ENCODE data around the gene TRAPPC14. TPM values are rescaled to one million over a fixed set of nuclear protein-coding genes. Genes with fewer than 3 reads are reported as not detected.
A peak's percentile ranks its signal among the peaks of the same experiment; 100 is the strongest.
"Not testable (repeated sequence)": the region's sequence is repeated elsewhere in the genome, so short reads cannot be mapped to it uniquely, and the experiment has no call there.

Gene TRAPPC14
- total RNA-seq, 2 experiments from 2014 or later, result 17.0 to 20.0 TPM

GRCh38 chr7:100152404-100152803 lies 6.1 kb downstream of the TRAPPC14 start:
- peaks cover 25% of the 10 kb centered on the region for H3K36me3 Mint-ChIP-seq
- no peaks in the 10 kb centered on the region for H3K9me3 Mint-ChIP-seq
- DNase-seq, result no peak
- H3K4me1 Mint-ChIP-seq, result peaks cover 48% of the 10 kb centered on the region
- H3K4me3 Mint-ChIP-seq, result no peak overlapping the region
- H3K27me3 Mint-ChIP-seq, result no peaks in the 10 kb centered on the region
- H3K27ac Mint-ChIP-seq, result peak overlapping the region; percentile 52

DNA sequence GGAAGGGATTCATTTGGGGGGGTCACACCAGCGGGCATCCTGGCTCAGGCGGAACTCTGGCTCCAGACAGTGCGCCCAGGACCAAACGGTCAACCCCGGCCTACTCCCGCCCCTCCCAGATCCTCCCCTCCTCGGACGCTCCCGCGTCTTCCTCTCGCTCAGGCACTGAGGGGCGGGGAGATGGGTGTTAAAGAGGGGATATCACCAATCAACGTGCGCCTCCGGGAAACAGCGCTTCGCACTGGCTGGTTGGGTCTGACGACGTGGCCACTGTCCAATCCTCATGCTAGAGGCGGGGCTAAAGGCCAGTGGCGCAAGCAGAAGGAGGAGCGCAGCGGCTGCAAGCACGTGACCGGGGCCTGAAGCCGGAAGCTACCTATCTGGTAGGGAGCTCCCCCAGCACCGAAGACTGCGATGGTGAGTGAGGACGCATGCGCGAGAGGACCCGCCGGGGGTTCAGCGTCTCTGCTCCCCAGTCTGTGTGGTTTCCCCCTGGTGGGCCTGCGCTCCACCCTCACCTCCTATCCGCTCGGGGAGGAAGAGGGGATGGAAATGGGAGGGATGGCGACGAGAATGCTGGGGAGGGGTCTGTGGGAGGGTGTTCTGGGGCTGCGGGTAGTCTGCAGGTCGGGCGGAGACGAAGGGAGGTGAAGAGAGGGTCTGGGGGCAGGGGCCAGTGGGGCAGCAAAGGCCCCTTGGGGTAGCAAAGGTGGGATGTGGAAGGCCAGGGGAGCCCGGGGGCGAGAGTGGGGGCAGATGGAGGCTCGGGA lies 9.8 kb downstream of the TRAPPC14 start, which contains the start of gene LAMTOR4:
TSS of gene LAMTOR4 (plus strand) at position 360 of the 770 bp plus-strand sequence. CDS start at position 415, 55 bp downstream.
- Mint-ChIP-seq H3K36me3 (peaks cover 21% of the 10 kb centered on the region), H3K4me1 (peaks cover 24% of the 10 kb centered on the region), H3K27ac (peak within 1 kb of the TSS; percentile 98), H3K9me3 (no peaks in the 10 kb centered on the region), H3K27me3 (no peaks in the 10 kb centered on the region), H3K4me3 (peak within 1 kb of the TSS; percentile 99)
- DNase-seq, result peak; percentile 99

DNA sequence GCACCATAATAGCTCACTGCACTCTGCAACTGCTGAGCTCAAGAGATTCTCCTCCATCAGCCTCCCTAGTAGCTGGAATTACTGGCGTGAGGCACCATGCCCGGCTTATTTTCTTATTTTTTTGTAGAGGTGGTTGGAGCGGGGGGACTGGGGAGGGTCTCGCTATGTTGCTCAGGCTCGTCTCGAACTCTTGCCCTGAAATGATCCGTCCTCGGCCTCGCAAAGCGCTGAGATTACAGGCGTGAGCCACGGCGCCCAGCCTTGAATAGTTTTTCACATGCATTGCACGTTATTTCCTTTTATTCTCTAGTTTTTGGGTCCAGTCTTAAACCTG lies 10.3 kb downstream of the TRAPPC14 start:
- Mint-ChIP-seq H3K36me3 (peaks cover 21% of the 10 kb centered on the region), H3K4me1 (peaks cover 23% of the 10 kb centered on the region), H3K27me3 (no peaks in the 10 kb centered on the region), H3K27ac (peak overlapping the region; percentile 98), H3K9me3 (no peaks in the 10 kb centered on the region), H3K4me3 (peak overlapping the region; percentile 99)
- no peak for DNase-seq

DNA sequence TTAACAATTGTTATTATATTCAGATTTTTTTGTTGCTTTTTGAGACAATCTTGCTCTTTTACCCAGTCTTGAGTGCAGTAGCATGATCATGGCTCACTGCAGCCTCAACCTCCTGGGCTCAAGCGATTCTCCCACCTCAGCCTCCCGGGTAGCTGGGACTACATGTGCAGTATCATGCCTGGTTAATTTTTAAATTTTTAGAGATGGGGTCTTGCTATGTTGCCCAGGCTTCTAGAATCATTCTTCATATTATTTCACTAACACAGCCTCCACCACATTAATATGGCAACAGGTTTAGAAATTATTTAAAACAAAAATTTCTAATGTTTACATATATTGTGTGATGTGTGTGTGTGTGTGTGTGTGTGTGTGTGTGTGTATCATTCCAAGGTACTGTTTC lies 11.2 kb downstream of the TRAPPC14 start:
- no peaks in the 10 kb centered on the region for H3K27me3 Mint-ChIP-seq
- DNase-seq, result no peak
- no peaks in the 10 kb centered on the region for H3K9me3 Mint-ChIP-seq
- no peak overlapping the region for H3K4me3 Mint-ChIP-seq
- peaks cover 17% of the 10 kb centered on the region for H3K36me3 Mint-ChIP-seq
- H3K27ac Mint-ChIP-seq, result no peak overlapping the region
- H3K4me1 Mint-ChIP-seq, result peaks cover 19% of the 10 kb centered on the region

- not testable (repeated sequence) for H3K4me3 Mint-ChIP-seq, H3K9me3 Mint-ChIP-seq, DNase-seq, H3K36me3 Mint-ChIP-seq, H3K27ac Mint-ChIP-seq, H3K27me3 Mint-ChIP-seq
- peaks cover 20% of the 10 kb centered on the region for H3K4me1 Mint-ChIP-seq
Observed at GRCh38 chr7:100146350-100146749, 12.2 kb downstream of the TRAPPC14 start.

- Mint-ChIP-seq H3K9me3 (no peaks in the 10 kb centered on the region), H3K27ac (no peak overlapping the region), H3K4me3 (no peak overlapping the region), H3K27me3 (no peaks in the 10 kb centered on the region), H3K4me1 (peaks cover 16% of the 10 kb centered on the region), H3K36me3 (no peaks in the 10 kb centered on the region)
- DNase-seq, result no peak
Observed at GRCh38 chr7:100142461-100142860, 16.1 kb downstream of the TRAPPC14 start.

DNA sequence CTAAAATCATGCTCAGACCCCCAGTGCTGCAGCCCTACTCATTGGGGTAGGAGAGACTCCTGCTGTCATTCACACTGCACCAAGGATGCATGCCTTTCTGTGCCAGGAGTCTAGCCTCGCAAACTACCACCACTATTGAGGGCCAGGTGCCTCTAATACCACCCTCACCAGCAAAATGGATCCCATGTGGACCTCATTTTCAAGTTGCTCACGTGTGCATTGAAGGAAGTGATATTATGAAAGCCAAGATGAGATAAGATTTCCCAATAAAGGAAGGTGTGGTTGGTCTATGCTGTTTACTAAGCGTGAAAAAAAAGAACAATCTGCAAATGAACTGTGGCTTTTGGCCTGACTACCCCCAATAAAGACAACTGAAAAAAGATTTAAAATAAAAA lies 17.0 kb downstream of the TRAPPC14 start:
- peaks cover 16% of the 10 kb centered on the region for H3K4me1 Mint-ChIP-seq
- H3K9me3 Mint-ChIP-seq, result no peaks in the 10 kb centered on the region
- no peak overlapping the region for H3K27ac Mint-ChIP-seq
- no peaks in the 10 kb centered on the region for H3K36me3 Mint-ChIP-seq
- H3K27me3 Mint-ChIP-seq, result no peaks in the 10 kb centered on the region
- no peak for DNase-seq
- H3K4me3 Mint-ChIP-seq, result no peak overlapping the region

DNA sequence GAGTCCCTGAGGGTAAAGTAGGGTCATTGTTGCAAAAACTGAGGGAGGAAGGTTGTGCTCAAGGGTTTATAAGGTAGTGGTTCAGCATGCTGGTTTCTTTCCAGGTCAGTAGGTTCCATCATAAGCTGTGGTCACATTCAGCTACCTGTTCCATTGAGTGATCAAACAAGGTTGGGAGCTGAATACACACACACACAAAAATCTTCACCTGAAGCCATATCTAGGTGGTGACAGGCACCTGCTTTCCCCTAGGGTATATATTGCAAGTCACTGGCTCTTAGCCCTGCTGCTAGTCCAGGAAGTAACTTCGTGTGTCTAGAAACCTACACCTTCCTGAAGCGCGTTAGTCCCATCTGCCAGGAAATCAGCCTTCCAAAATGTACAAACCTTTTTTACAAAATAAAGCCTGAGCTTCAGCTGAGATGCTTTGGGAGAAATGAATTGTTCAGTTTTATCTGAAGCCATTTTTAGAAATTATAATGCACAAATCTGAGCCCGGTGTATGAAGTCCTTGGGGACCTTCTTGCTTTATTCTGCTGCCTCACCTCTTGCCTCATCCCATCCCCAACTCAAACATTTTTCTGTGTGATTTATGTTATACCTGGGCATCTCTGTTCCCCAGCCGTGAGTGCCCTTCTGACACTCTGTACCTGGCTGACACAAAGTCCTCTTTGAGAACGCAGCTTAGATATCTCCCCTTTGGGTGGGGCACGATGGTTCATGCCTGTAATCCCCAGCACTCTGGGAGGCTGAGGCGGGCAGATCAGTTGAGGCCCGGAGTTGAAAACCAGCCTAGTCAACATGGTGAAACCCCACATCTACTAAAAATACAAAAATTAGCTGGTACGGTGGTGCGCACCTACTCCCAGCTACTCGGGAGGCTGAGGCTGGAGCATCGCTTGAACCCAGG lies 20.4 kb downstream of the TRAPPC14 start:
- no peaks in the 10 kb centered on the region for H3K36me3 Mint-ChIP-seq
- H3K9me3 Mint-ChIP-seq, result no peaks in the 10 kb centered on the region
- DNase-seq, result no peak
- no peaks in the 10 kb centered on the region for H3K27me3 Mint-ChIP-seq
- no peak overlapping the region for H3K4me3 Mint-ChIP-seq
- peaks cover 16% of the 10 kb centered on the region for H3K4me1 Mint-ChIP-seq
- H3K27ac Mint-ChIP-seq, result no peak overlapping the region

GRCh38 chr7:100132697-100133151 lies 25.8 kb downstream of the TRAPPC14 start:
- H3K27me3 Mint-ChIP-seq, result no peaks in the 10 kb centered on the region
- peak; percentile 63 for DNase-seq
- no peak overlapping the region for H3K27ac Mint-ChIP-seq
- H3K36me3 Mint-ChIP-seq, result no peaks in the 10 kb centered on the region
- no peaks in the 10 kb centered on the region for H3K9me3 Mint-ChIP-seq
- no peak overlapping the region for H3K4me3 Mint-ChIP-seq
- H3K4me1 Mint-ChIP-seq, result peaks cover 15% of the 10 kb centered on the region

DNA sequence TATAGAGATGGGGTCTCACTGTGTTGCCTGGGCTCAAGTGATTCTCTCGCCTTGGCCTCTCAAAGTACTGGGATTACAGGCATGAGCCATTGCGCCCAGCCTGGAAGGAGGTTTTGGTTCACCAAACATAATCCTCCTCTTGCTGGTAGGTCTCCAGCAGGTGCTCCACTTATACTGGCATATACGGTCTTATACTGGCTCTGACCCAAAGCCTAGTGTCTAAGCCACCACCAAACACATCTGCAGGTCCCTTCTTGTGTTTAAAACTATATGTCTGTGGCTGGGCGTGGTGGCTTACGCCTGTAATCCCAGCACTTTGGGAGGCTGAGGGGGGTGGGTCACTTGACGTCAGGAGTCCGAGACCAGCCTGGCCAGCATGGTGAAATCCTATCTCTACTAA lies 26.4 kb downstream of the TRAPPC14 start:
- H3K9me3 Mint-ChIP-seq, result no peaks in the 10 kb centered on the region
- no peaks in the 10 kb centered on the region for H3K36me3 Mint-ChIP-seq
- no peak overlapping the region for H3K4me3 Mint-ChIP-seq
- no peaks in the 10 kb centered on the region for H3K27me3 Mint-ChIP-seq
- no peak for DNase-seq
- H3K27ac Mint-ChIP-seq, result no peak overlapping the region
- peaks cover 13% of the 10 kb centered on the region for H3K4me1 Mint-ChIP-seq

DNA sequence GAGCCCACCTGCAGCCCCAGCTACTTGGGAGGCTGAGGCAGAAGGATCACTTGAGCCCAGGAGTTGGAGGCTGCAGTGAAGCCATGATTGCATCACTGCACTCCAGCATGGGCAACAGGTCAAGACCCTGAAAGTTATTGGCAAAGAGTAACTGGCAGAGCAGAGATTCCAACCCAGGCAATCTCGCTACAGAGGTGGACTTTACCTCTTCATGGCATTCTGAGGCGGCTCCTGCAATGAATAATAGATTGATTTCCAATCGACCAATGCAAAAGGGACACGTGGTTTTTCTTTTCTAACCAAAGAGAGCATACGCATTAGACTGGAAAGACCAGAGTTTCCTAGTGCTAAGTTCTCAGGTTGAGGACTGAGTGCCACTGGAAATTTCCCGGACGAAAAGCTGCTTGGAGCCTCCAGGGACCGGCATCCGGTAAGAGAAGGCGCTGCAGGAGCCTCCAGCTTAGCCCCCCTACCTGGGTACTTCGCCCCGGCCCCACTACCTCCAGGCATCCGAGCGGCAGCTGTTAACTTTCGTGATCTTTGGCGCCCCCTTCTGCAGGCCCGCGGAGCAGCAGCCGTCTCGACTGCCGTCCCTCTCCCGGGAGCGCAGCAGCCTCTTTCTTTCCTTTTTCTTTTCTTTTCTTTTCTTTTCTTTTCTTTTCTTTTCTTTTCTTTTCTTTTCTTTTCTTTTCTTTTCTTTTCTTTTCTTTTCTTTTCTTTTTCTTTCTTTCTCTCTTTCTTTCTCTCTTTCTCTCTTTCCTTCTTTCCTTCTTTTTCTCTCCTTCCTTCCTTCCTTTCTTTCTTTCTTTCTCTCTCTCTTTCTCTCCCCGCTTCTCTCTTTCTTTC lies 27.7 kb downstream of the TRAPPC14 start:
- Mint-ChIP-seq H3K4me3 (peak overlapping the region; percentile 22), H3K27me3 (no peaks in the 10 kb centered on the region), H3K36me3 (no peaks in the 10 kb centered on the region), H3K9me3 (no peaks in the 10 kb centered on the region), H3K27ac (no peak overlapping the region), H3K4me1 (peaks cover 18% of the 10 kb centered on the region)
- peak; percentile 77 for DNase-seq

DNA sequence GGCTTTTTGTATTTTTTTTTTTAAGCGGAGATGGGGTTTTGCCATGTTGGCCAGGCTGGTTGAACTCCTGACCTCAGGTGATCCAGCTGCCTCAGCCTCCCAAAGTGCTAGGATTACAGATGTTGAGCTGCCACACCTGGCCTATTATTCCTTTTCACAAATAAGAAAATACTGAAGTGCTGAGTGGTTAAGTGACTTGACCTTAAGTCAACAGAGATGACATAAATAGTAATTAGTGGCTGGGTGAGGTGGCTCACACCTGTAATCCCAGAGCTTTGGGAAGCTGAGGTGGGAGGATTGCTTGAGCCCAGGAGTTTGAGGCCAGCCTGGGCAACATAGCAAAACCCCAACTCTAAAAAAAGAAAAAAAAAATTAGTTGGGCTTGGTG lies 28.3 kb downstream of the TRAPPC14 start:
- H3K9me3 Mint-ChIP-seq, H3K27ac Mint-ChIP-seq, DNase-seq: not testable (repeated sequence)

GRCh38 chr7:100128637-100128963 lies 29.9 kb downstream of the TRAPPC14 start:
- peaks cover 30% of the 10 kb centered on the region for H3K4me1 Mint-ChIP-seq

More for the DNA sequence above, 28.3 kb downstream of the TRAPPC14 start:
- H3K27me3 Mint-ChIP-seq, H3K36me3 Mint-ChIP-seq, H3K4me3 Mint-ChIP-seq: not testable (repeated sequence)
- peaks cover 23% of the 10 kb centered on the region for H3K4me1 Mint-ChIP-seq

DNA sequence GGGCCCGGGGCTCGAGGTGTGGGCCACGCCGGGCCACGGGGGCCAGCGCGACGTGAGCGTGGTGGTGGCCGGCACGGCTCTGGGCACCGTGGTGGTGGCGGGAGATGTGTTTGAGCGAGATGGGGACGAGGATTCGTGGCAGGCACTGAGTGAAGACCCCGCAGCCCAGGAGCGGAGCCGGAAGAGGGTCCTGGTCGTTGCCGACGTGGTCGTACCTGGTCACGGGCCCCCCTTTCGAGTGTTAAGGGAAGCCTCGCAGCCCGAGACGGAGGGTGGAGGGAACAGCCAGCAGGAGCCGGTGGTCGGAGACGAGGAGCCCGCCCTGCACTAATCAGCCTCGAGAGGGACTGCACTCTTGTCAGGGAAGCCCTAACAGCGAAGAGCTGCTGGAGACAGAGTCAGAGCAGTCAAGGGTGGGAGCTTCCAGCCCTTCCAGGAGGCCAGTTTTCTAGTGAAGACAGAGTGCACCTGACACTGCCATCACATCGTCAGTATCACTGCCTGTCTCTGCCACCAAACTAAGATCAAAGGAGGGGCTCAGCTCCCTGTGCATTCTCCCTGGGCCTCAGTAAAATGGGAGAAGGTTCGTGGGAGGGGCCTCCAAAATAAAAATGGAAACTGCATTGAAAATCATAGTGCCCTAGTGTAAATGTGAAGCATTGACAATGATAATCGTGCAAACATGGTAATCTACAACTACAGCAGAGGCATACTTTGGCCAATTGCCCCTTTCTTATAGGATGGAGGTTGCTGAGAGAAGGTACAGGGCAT lies 30.5 kb downstream of the TRAPPC14 start:
- Mint-ChIP-seq H3K4me1 (peaks cover 30% of the 10 kb centered on the region), H3K36me3 (peaks cover 7% of the 10 kb centered on the region)

More at GRCh38 chr7:100128637-100128963, 29.9 kb downstream of the TRAPPC14 start:
- Mint-ChIP-seq H3K27me3 (no peaks in the 10 kb centered on the region), H3K36me3 (peaks cover 7% of the 10 kb centered on the region), H3K27ac (no peak overlapping the region), H3K4me3 (peak overlapping the region; percentile 99), H3K9me3 (no peaks in the 10 kb centered on the region)
- DNase-seq, result no peak

More for the DNA sequence above, 30.5 kb downstream of the TRAPPC14 start:
- peak; percentile 26 for DNase-seq
- no peaks in the 10 kb centered on the region for H3K27me3 Mint-ChIP-seq
- H3K27ac Mint-ChIP-seq, result peak overlapping the region; percentile 62
- H3K9me3 Mint-ChIP-seq, result no peaks in the 10 kb centered on the region
- peak overlapping the region; percentile 99 for H3K4me3 Mint-ChIP-seq

Measured in activated naive CD8-positive, alpha-beta T cell treated with anti-CD3 and anti-CD28 coated beads for 36 hours (primary cell).